Motor neuron (in vitro differentiated cells): ENCODE results near the gene TOX2. TPM values are rescaled to one million over a fixed set of nuclear protein-coding genes. Genes with fewer than 3 reads are reported as not detected.
A peak's percentile ranks its signal among the peaks of the same experiment; 100 is the strongest.

Experiments used
- ATAC-seq, 8 experiments: fragments of 200-7000 bp; cut with Tn5 transposase; replicated peaks in 6 of 8; 2 replicates each; pipeline ENCODE4 v1.8.0; 2021; ENCODE audit warnings: mild to moderate bottlenecking in 8 of 8, moderate library complexity in 8 of 8
- H3K27ac ChIP-seq, 2 donors: fragments of 250-450 bp; sonication (Bioruptor Pico); 2 replicates each; pipeline ENCODE4 v1.9.0; 2021; ENCODE audit warnings: antibody characterized with exemption in 2 of 2, mild to moderate bottlenecking in 2 of 2, moderate library complexity in 1 of 2
- H3K4me1 ChIP-seq, 2 donors: fragments of 250-450 bp; sonication (Bioruptor Pico); replicated peaks in 1 of 2; 2 replicates each; pipeline ENCODE4 v1.6.1; 2021; ENCODE audit warnings: antibody characterized with exemption in 2 of 2, mild to moderate bottlenecking in 2 of 2, moderate library complexity in 1 of 2
- H3K4me3 ChIP-seq, 5 donors: fragments of 250-450 bp; sonication (Bioruptor Pico); 2 replicates each; pipeline ENCODE4 v1.9.0; 2021; ENCODE audit warnings: antibody characterized with exemption in 5 of 5, mild to moderate bottlenecking in 5 of 5, moderate library complexity in 4 of 5
- WGBS, 10 experiments: fragments of 450-650 bp; shearing (Covaris generic); methylation state at CpG; one replicate each; pipeline ENCODE4 v1.0.0; 2022; 5-methylcytosine and 5-hydroxymethylcytosine counted together
- in situ Hi-C, 9 experiments: fragments of 400-800 bp; cut with MboI; loops; one replicate each; pipeline ENCODE4 v1.15.0; 2021; ENCODE audit warnings: low sequenced_read_pairs in 9 of 9, low pct_unique_long_range_greater_than_20kb in 2 of 9; ENCODE audit not compliant: unreplicated experiment in 9 of 9
- total RNA-seq, 8 experiments: library from RNA; unstranded; fragments of 300-600 nt; gene quantifications; 2 replicates each; pipeline versions ENCODE4 v1.2.3 to v1.2.4, GENCODE V29; 2022

The TOX2 gene
- total RNA-seq, 8 experiments from 2014 or later = 4.9 to 27.0 (median 8.6) TPM

DNA sequence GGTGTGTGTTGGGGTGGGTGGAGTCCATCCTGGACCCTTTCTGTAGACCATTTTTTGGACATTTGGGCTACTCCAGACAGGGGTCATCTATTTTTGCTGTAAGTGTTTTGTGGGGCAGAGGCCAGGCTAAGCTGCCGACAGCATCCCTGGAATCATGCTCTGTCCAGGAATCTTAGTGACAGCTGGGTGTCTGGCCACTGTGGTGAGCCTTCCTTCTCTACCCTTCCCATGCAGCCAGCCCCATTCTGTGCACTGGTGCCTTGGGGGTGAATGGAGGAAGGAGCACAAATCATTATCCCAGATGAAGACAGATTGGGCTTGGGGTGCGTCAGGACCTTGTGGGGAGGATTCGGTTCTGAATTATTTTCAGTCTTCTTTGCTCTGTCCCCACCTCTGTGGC is 20.2 kb downstream of the TOX2 start:
- ATAC-seq = no peak
- in situ Hi-C loops = no loop called here
- Histone ChIP-seq H3K4me3 (no peak overlapping the region), H3K27ac (no peak overlapping the region), H3K4me1 (peaks cover 0 to 6% of the 10 kb centered on the region in 2 donors)
- WGBS, 10 experiments = 60 to 100% (median 93%) methylated on average over 1 to 3 of the region's 3 CpGs; no CpG with 5 or more reads in 5 of the 10 experiments

GRCh38 chr20:43936104-43936770 is 21.6 kb downstream of the TOX2 start:
- in situ Hi-C loops = no loop called here
- no peak overlapping the region for H3K27ac ChIP-seq
- WGBS, 10 experiments = 89 to 100% (median 92%) methylated on average over 1 to 2 of the region's 4 CpGs; no CpG with 5 or more reads in 5 of the 10 experiments
- no peak overlapping the region for H3K4me3 ChIP-seq
- peaks cover 0 to 6% of the 10 kb centered on the region in 2 donors for H3K4me1 ChIP-seq
- peak in 3 of 8 experiments; percentile 20 to 65 (median 27) for ATAC-seq

DNA sequence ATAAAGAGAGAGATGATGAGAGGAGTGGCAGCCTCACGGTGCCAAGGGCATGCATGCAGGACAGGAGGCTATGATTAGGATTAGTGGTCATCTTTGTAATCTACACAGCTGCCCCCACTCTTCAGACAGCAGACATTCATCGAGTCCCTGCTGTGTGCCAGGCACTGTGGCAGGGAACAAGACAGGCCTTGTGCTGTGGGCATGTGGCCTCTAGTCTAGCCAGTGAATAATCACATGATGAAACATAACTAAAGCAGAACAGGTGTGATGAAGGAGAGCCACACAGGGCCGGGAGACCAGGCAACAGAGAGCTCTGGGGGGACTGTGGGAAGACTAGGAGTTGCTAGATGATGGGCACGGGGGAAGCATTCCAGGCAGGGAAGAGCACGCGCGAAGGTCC is 22.2 kb downstream of the TOX2 start:
- H3K27ac ChIP-seq = no peak overlapping the region
- peaks cover 0 to 6% of the 10 kb centered on the region in 2 donors for H3K4me1 ChIP-seq
- whole genome bisulfite sequencing, 10 experiments = 81 to 100% (median 95%) methylated on average over 1 to 6 of the region's 7 CpGs; no CpG with 5 or more reads in 4 of the 10 experiments
- in situ Hi-C loops = no loop called here
- H3K4me3 ChIP-seq = no peak overlapping the region
- ATAC-seq = peak in 1 of 8 experiments; percentile 9

DNA sequence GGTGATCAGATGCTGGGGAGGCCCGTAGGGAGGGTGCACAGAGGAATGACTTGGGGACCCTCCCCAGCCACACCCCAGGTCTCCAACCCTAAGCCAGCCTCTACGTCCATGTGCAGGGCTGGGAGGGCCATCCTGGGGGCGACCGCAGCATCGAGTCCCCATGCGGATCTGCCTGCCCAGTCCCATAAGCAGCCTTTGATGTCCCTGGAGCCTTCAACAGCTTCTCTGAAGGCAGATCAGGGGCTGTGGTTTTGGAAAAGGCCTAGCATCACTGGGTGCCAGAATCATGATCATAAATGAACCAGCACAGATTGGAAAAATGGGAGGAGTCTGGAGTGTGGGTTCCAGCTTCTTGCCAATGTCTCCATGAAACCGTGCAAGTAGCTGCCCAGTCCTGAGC is 22.9 kb downstream of the TOX2 start:
- H3K4me1 ChIP-seq = peaks cover 0 to 10% of the 10 kb centered on the region in 2 donors
- in situ Hi-C loops = no loop called here
- WGBS, 10 experiments = 33 to 100% (median 81%) methylated on average over 1 to 4 of the region's 7 CpGs; no CpG with 5 or more reads in 5 of the 10 experiments
- no peak for ATAC-seq
- no peak overlapping the region for H3K27ac ChIP-seq
- H3K4me3 ChIP-seq = no peak overlapping the region

GRCh38 chr20:43938017-43938655 is 23.5 kb downstream of the TOX2 start:
- WGBS, 10 experiments = 90 to 100% (median 92%) methylated on average over 1 to 7 of the region's 12 CpGs; no CpG with 5 or more reads in 4 of the 10 experiments
- peaks cover 0 to 10% of the 10 kb centered on the region in 2 donors for H3K4me1 ChIP-seq
- ATAC-seq = peak in 1 of 8 experiments; percentile 39
- no peak overlapping the region for H3K4me3 ChIP-seq
- H3K27ac ChIP-seq = no peak overlapping the region
- in situ Hi-C loops = no loop called here

DNA sequence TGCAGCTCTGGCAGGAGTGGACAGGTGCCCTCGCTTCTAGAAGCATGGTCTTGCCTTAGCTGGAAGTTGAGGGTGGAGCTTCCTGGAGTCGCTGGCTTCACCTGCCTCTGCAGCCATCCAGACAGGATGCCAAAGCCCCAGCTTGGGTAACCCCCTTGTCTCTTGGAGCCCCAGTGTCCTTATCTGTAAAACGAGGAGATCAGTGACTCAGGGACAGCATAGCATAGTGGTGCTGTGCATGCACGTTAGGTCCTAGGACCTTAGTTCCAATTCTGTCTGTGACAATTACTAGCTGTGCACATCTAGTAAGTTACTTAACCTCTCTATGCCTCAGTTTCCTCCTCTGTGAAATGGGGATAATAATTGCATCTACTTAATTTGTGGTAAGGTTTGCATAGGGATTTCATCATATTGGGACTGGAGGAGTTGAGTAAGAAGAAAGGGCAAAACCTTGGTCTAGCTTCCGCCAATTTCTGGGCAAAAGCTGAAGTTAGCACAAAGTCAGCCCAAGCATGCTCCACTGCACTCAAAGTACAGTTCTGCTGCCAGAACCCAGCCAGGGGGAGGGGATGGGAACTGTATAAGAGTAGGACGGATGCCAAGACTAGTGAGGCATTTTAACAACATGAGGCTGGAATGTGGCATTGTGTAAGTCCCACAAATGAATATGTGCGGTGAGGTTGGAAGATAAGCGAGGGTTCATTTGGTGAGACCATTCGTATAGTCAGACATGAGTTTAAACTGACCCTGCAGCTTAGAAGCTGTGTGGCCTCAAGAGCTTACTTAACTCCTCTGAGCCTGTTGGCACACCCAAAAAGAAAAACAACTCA is 24.5 kb downstream of the TOX2 start:
- in situ Hi-C loops = no loop called here
- Histone ChIP-seq H3K4me1 (peaks cover 0 to 10% of the 10 kb centered on the region in 2 donors), H3K27ac (no peak overlapping the region), H3K4me3 (no peak overlapping the region)
- peak in 5 of 8 experiments; percentile 10 to 64 (median 39) for ATAC-seq
- WGBS, 10 experiments = 18 to 100% (median 92%) methylated on average over 1 to 7 of the region's 9 CpGs; no CpG with 5 or more reads in 1 of the 10 experiments

- Histone ChIP-seq H3K27ac (no peak overlapping the region), H3K4me3 (no peak overlapping the region), H3K4me1 (peaks cover 0 to 10% of the 10 kb centered on the region in 2 donors)
- in situ Hi-C loops = no loop called here
- ATAC-seq = peak in 1 of 8 experiments; percentile 5
- WGBS, 10 experiments = 80 to 100% methylated on average over 1 of the region's 1 CpG; no CpG with 5 or more reads in 8 of the 10 experiments
Measured at GRCh38 chr20:43939762-43940121, 25.1 kb downstream of the TOX2 start.

- 50 to 100% (median 97%) methylated on average over 1 to 8 of the region's 10 CpGs; no CpG with 5 or more reads in 1 of the 10 experiments for WGBS, 10 experiments
- in situ Hi-C loops = no loop called here
- Histone ChIP-seq H3K27ac (no peak overlapping the region), H3K4me3 (no peak overlapping the region), H3K4me1 (peaks cover 0 to 10% of the 10 kb centered on the region in 2 donors)
- ATAC-seq = peak in 1 of 8 experiments; percentile 17
Measured at GRCh38 chr20:43940518-43941225, 26.0 kb downstream of the TOX2 start.

DNA sequence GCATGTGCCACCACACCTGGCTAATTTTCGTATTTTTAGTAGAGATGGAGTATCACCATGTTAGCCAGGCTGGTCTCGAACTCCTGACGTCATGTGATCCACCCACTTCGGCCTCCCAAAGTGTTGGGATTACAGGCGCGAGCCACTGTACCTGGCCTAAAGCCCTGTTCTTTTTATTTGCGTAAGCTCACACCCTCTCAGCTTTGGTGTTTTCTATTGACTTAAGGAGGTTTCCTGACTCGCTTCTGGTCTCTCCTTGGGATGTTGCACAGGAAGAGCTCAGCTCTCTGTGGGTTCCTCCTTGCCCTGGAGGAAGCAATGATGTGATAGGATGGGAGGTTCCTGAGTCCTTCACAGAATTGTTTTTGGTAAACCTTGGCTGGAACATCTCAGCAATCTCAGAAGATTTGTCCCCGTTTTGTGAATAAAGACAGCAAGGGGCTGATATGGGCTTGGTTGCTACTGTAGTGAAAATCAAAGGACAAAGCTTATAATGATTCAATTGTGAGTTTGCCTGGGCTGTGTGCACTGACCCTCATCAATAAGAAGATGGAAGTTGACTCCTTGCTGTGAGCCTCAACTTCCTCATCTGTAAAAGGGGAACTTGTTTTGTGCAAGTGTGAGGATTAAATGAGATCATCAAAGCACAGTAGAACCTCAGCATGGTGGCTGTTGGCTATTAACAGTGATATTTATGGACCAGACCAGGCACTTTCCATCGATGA is 27.0 kb downstream of the TOX2 start:
- ATAC-seq = peak in 3 of 8 experiments; percentile 8 to 63 (median 33)

GRCh38 chr20:43942201-43942590 is 27.5 kb downstream of the TOX2 start:
- in situ Hi-C loops = no loop called here
- no peak overlapping the region for H3K4me3 ChIP-seq
- WGBS, 10 experiments = 60 to 100% (median 83%) methylated on average over 1 of the region's 1 CpG; no CpG with 5 or more reads in 4 of the 10 experiments
- peaks cover 0 to 11% of the 10 kb centered on the region in 2 donors for H3K4me1 ChIP-seq
- no peak for ATAC-seq
- no peak overlapping the region for H3K27ac ChIP-seq

More for the DNA sequence above, 27.0 kb downstream of the TOX2 start:
- peaks cover 0 to 7% of the 10 kb centered on the region in 2 donors for H3K4me1 ChIP-seq
- WGBS, 10 experiments = 45 to 100% (median 85%) methylated on average over 1 to 8 of the region's 10 CpGs; no CpG with 5 or more reads in 1 of the 10 experiments
- in situ Hi-C loops = no loop called here
- no peak overlapping the region for H3K4me3 ChIP-seq
- H3K27ac ChIP-seq = no peak overlapping the region

GRCh38 chr20:43942667-43943285 is 28.1 kb downstream of the TOX2 start:
- no peak overlapping the region for H3K27ac ChIP-seq
- ATAC-seq = peak in 6 of 8 experiments; percentile 23 to 56 (median 44)
- H3K4me3 ChIP-seq = no peak overlapping the region
- peaks cover 0 to 13% of the 10 kb centered on the region in 2 donors for H3K4me1 ChIP-seq
- 0 to 85% (median 65%) methylated on average over 1 to 8 of the region's 9 CpGs; no CpG with 5 or more reads in 2 of the 10 experiments for WGBS, 10 experiments
- in situ Hi-C loops = no loop called here
